ENCODE measurements around the gene IL34. TPM values are rescaled to one million over a fixed set of nuclear protein-coding genes. Genes with fewer than 3 reads are reported as not detected.

The IL34 gene
- total and polyA plus RNA-seq, 2 of the 13 experiments (the other 11 are each of a cell fraction or from before 2014, with no cell fraction given) = 1.2 to 1.3 TPM

- TF ChIP-seq, protein P1, sequence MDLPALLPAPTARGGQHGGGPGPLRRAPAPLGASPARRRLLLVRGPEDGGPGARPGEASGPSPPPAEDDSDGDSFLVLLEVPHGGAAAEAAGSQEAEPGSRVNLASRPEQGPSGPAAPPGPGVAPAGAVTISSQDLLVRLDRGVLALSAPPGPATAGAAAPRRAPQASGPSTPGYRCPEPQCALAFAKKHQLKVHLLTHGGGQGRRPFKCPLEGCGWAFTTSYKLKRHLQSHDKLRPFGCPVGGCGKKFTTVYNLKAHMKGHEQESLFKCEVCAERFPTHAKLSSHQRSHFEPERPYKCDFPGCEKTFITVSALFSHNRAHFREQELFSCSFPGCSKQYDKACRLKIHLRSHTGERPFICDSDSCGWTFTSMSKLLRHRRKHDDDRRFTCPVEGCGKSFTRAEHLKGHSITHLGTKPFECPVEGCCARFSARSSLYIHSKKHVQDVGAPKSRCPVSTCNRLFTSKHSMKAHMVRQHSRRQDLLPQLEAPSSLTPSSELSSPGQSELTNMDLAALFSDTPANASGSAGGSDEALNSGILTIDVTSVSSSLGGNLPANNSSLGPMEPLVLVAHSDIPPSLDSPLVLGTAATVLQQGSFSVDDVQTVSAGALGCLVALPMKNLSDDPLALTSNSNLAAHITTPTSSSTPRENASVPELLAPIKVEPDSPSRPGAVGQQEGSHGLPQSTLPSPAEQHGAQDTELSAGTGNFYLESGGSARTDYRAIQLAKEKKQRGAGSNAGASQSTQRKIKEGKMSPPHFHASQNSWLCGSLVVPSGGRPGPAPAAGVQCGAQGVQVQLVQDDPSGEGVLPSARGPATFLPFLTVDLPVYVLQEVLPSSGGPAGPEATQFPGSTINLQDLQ (CRISPR knock-in tag; IDR thresholded peaks at IDR 0.05) = no peak
- TF ChIP-seq GABPA (IDR thresholded peaks at IDR 0.05; ENCODE audit: low read depth, low read length) (no peak), GABPA (CRISPR knock-in tag; IDR thresholded peaks at IDR 0.05; ENCODE audit: low read depth) (no peak), ZNF598 (CRISPR knock-in tag; IDR thresholded peaks at IDR 0.05; ENCODE audit: borderline replicate concordance) (no peak), CREB1 (IDR thresholded peaks at IDR 0.05) (no peak), CREB1 (CRISPR knock-in tag; IDR thresholded peaks at IDR 0.05) (no peak), ZNF33B (CRISPR knock-in tag; IDR thresholded peaks at IDR 0.05) (no peak), SATB2 (CRISPR knock-in tag; IDR thresholded peaks at IDR 0.05) (no peak), ZNF251 (CRISPR knock-in tag; IDR thresholded peaks at IDR 0.05) (no peak), SYNCRIP (IDR thresholded peaks at IDR 0.05; ENCODE audit: insufficient read depth, low read depth, low read length) (no peak), TEF (CRISPR knock-in tag; IDR thresholded peaks at IDR 0.05) (no peak), GFI1 (CRISPR knock-in tag; IDR thresholded peaks at IDR 0.05; ENCODE audit: borderline replicate concordance) (no peak), ZBTB1 (CRISPR knock-in tag; IDR thresholded peaks at IDR 0.05; ENCODE audit: borderline replicate concordance) (no peak), RORA (CRISPR knock-in tag; IDR thresholded peaks at IDR 0.05) (no peak), HCFC1 (IDR thresholded peaks at IDR 0.05; ENCODE audit: low read depth, low read length) (no peak)
- TF ChIP-seq, protein P2, sequence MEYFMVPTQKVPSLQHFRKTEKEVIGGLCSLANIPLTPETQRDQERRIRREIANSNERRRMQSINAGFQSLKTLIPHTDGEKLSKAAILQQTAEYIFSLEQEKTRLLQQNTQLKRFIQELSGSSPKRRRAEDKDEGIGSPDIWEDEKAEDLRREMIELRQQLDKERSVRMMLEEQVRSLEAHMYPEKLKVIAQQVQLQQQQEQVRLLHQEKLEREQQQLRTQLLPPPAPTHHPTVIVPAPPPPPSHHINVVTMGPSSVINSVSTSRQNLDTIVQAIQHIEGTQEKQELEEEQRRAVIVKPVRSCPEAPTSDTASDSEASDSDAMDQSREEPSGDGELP (IDR thresholded peaks at IDR 0.05; ENCODE audit: borderline replicate concordance, low read depth) = no peak
- TF ChIP-seq, protein P3, sequence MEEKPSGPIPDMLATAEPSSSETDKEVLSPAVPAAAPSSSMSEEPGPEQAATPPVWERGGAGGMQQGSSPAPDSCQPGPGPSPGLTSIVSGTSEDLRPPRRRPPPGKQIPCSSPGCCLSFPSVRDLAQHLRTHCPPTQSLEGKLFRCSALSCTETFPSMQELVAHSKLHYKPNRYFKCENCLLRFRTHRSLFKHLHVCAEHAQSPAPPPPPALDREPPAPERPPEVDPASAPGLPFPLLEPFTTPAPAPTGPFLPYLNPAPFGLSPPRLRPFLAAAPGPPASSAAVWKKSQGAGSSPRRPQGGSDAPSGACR (CRISPR knock-in tag; IDR thresholded peaks at IDR 0.05) = no peak
- TF ChIP-seq, protein P4, sequence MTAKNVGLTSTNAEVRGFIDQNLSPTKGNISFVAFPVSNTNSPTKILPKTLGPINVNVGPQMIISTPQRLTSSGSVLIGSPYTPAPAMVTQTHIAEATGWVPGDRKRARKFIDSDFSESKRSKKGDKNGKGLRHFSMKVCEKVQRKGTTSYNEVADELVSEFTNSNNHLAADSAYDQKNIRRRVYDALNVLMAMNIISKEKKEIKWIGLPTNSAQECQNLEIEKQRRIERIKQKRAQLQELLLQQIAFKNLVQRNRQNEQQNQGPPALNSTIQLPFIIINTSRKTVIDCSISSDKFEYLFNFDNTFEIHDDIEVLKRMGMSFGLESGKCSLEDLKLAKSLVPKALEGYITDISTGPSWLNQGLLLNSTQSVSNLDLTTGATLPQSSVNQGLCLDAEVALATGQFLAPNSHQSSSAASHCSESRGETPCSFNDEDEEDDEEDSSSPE (CRISPR knock-in tag; IDR thresholded peaks at IDR 0.05) = no peak
Observed at GRCh38 chr16:70644763-70645597, 1.4 kb upstream of the IL34 start (continued).
